HepG2 (cell line): ENCODE results near the gene DPF1. TPM values are rescaled to one million over a fixed set of nuclear protein-coding genes. Genes with fewer than 3 reads are reported as not detected.

Experiments used
- ATAC-seq: fragments of 200-7000 bp; cut with Tn5 transposase; 3 replicates; pipeline ENCODE4 v1.9.1; 2020; ENCODE audit warnings: mild to moderate bottlenecking, moderate library complexity
- BruUV-seq: library from RNA; stranded (reverse); fragments of 400-500 nt; replicated peaks from 2 replicates; lab custom pipeline; 2021; lab: Mats Ljungman, UMichigan
- CTCF ChIA-PET: fragments of 300-600 bp; formaldehyde crosslinking; extraction: SDS; loops from one replicate; lab custom pipeline; 2021; ENCODE audit warnings: low total read pairs, inconsistent platforms, low intra/inter-chr PET ratio; lab: Yijun Ruan, JAX
- POLR2A ChIA-PET: fragments of 350-600 bp; sonication (Branson Sonifier 250); formaldehyde crosslinking; loops from one replicate; lab custom pipeline; 2020; ENCODE audit warnings: antibody characterized with exemption, inconsistent platforms; lab: Yijun Ruan, JAX
- DNase-seq: peaks from one replicate; pipeline ENCODE4 v3.0.0-alpha.2; 2015; ENCODE audit warnings: low spot score
- FAIRE-seq: peaks from 3 replicates; lab custom pipeline; 2011; peaks lifted over from hg19 to GRCh38; lab: Jason Lieb, UNC
- H2AFZ ChIP-seq: one replicate; pipeline ENCODE4 v1.6.1; 2011; ENCODE audit warnings: low read length, inconsistent platforms
- H3K27ac ChIP-seq: fragments of 300-600 bp; 3 replicates; pipeline ENCODE4 v1.8.0; 2011; ENCODE audit warnings: mixed run types, mild to moderate bottlenecking, mixed read lengths, low read length, inconsistent platforms; ENCODE audit not compliant: insufficient read depth; ENCODE audit errors: extremely low read length
- H3K27me3 ChIP-seq, 2 experiments: fragments of 200-600 bp in 1 of 2; 2 replicates in 1 of 2; 3 replicates in 1 of 2; pipeline versions ENCODE4 v1.6.0 to v1.8.0; 2011; ENCODE audit warnings: low read length in 2 of 2, mild to moderate bottlenecking in 2 of 2, moderate library complexity in 2 of 2, inconsistent platforms in 1 of 2; ENCODE audit not compliant: insufficient read depth in 2 of 2, control insufficient read depth in 1 of 2
- H3K36me3 ChIP-seq, 2 experiments: fragments of 200-600 bp in 1 of 2; replicated peaks in 1 of 2; 2 replicates in 1 of 2; 3 replicates in 1 of 2; pipeline versions ENCODE4 v1.5.1 to v1.8.0; 2011; ENCODE audit warnings: low read length in 2 of 2, inconsistent platforms in 1 of 2; ENCODE audit not compliant: insufficient read depth in 2 of 2, control insufficient read depth in 1 of 2
- H3K4me1 ChIP-seq: 2 replicates; pipeline ENCODE4 v1.5.1; 2012; ENCODE audit warnings: low read length, inconsistent platforms; ENCODE audit not compliant: insufficient read depth
- H3K4me2 ChIP-seq: 2 replicates; pipeline ENCODE4 v1.6.0; 2011; ENCODE audit warnings: low read depth, low read length, inconsistent platforms
- H3K4me3 ChIP-seq, 3 experiments: fragments of 200-600 bp in 1 of 3; sonication (generic), shearing (Covaris generic) in 1 of 3; replicated peaks in 1 of 3; 2 replicates each; pipeline ENCODE4 v1.5.1; 2011 to 2016; ENCODE audit warnings: low read length in 3 of 3, inconsistent platforms in 2 of 3, low read depth in 2 of 3, mild to moderate bottlenecking in 2 of 3, control low read depth in 1 of 3, mixed read lengths in 1 of 3; ENCODE audit not compliant: insufficient read depth in 1 of 3
- H3K79me2 ChIP-seq: one replicate; pipeline ENCODE4 v1.6.1; 2011; ENCODE audit warnings: low read length, inconsistent platforms; ENCODE audit not compliant: insufficient read depth
- H3K9ac ChIP-seq: 2 replicates; pipeline ENCODE4 v1.6.0; 2011; ENCODE audit warnings: mild to moderate bottlenecking, low read depth, low read length, inconsistent platforms; ENCODE audit not compliant: insufficient read depth
- H3K9me3 ChIP-seq: 2 replicates; pipeline ENCODE4 v1.5.1; 2012; ENCODE audit warnings: mild to moderate bottlenecking, low read length
- H4K20me1 ChIP-seq: 2 replicates; pipeline ENCODE4 v1.6.0; 2011; ENCODE audit warnings: inconsistent platforms, mild to moderate bottlenecking, low read length, moderate library complexity; ENCODE audit not compliant: insufficient read depth
- ARID5B ChIP-seq: IDR thresholded peaks from 2 replicates; pipeline ENCODE4 v1.4.0; 2020; ENCODE audit warnings: mild to moderate bottlenecking, missing genetic modification reagents
- DBP ChIP-seq: sonication (generic); formaldehyde crosslinking; IDR thresholded peaks from 2 replicates; pipeline ENCODE4 v1.4.0; 2020; ENCODE audit warnings: missing genetic modification reagents; ENCODE audit errors: not compliant biosample characterization
- ETV6 ChIP-seq: sonication (generic); formaldehyde crosslinking; conservative IDR thresholded peaks from 2 replicates; pipeline ENCODE4 v1.4.0; 2020; ENCODE audit warnings: missing genetic modification reagents
- GABPB1 ChIP-seq: IDR thresholded peaks from 2 replicates; pipeline ENCODE4 v1.6.1; 2016; ENCODE audit warnings: mild to moderate bottlenecking, missing genetic modification reagents, moderate library complexity, missing compliant biosample characterization
- MYNN ChIP-seq: sonication (generic); formaldehyde crosslinking; IDR thresholded peaks from 2 replicates; pipeline ENCODE4 v1.4.0; 2020; ENCODE audit warnings: mild to moderate bottlenecking, low read depth, missing genetic modification reagents
- PHF8 ChIP-seq: sonication (generic); formaldehyde crosslinking; IDR thresholded peaks from 2 replicates; pipeline ENCODE4 v1.5.0; 2020; ENCODE audit warnings: missing genetic modification reagents
- REXO4 ChIP-seq: sonication (generic); formaldehyde crosslinking; IDR thresholded peaks from 2 replicates; pipeline ENCODE4 v1.8.0; 2022; ENCODE audit warnings: missing genetic modification reagents, mild to moderate bottlenecking, borderline replicate concordance
- ZHX2 ChIP-seq, 2 experiments: sonication (generic) in 1 of 2; formaldehyde crosslinking in 1 of 2; IDR thresholded peaks; 2 replicates each; pipeline versions ENCODE4 v1.6.1 to v1.9.0; 2014 to 2022; ENCODE audit warnings: antibody characterized with exemption in 1 of 2, borderline replicate concordance in 1 of 2, inconsistent platforms in 1 of 2, low read depth in 1 of 2, missing genetic modification reagents in 1 of 2
- ZNF691 ChIP-seq: sonication (generic); formaldehyde crosslinking; IDR thresholded peaks from 2 replicates; pipeline ENCODE4 v1.4.0; 2020; ENCODE audit warnings: missing genetic modification reagents, low read depth, mild to moderate bottlenecking, borderline replicate concordance
- WGBS: methylation state at CpG from one replicate; pipeline ENCODE4 v1.1.6; 2017; ENCODE audit warnings: low lambda C conversion rate; 5-methylcytosine and 5-hydroxymethylcytosine counted together
- in situ Hi-C: cut with HindIII; loops from 2 replicates; pipeline ENCODE4 v1.10.0; 2017; ENCODE audit warnings: low pct_unique_long_range_greater_than_20kb; ENCODE audit not compliant: extremely low pct_ligation_motif_present
- intact Hi-C: fragments of 100-400 bp; cut with micrococcal nuclease; formaldehyde crosslinking; loops from one replicate; pipeline ENCODE4 v1.10.0; 2022; ENCODE audit not compliant: unreplicated experiment
- polyA plus RNA-seq, 8 experiments: library from polyadenylated mRNA; depleted of rRNA in 3 of 8; stranded (reverse) in 7 of 8; unstranded in 1 of 8; fragments of >200 nt; fragmentation: Illumina TruSeq in 4 of 8; extraction: Trizol in 4 of 8; gene quantifications; 2 replicates each; pipeline versions ENCODE4 v1.2.1 to v1.2.3, GENCODE V29; 2011 to 2016; ENCODE audit warnings: low read depth in 4 of 8, missing spikeins in 1 of 8, mixed read lengths in 1 of 8; ENCODE audit not compliant: insufficient read depth in 1 of 8
- total RNA-seq, 5 experiments: library from RNA; depleted of rRNA; stranded (reverse); fragments of >200 nt; fragmentation: Illumina TruSeq; extraction: Trizol; gene quantifications; 2 replicates each; pipeline ENCODE4 v1.2.3, GENCODE V29; 2016; ENCODE audit warnings: low read depth in 1 of 5

DPF1 gene
- total and polyA plus RNA-seq, 2 of the 13 experiments (the other 11 are each of a cell fraction or from before 2014, with no cell fraction given) = 1.0 to 3.2 TPM

GRCh38 chr19:38234615-38235014 lies 10.6 kb upstream of the DPF1 start (continued):
- TF ChIP-seq PHF8 (CRISPR knock-in tag) = no peak

GRCh38 chr19:38233740-38234251 lies 9.8 kb upstream of the DPF1 start:
- no TSS peak for BruUV-seq
- DNase-seq (peak; percentile 58), FAIRE-seq (peak; percentile 44), ATAC-seq (peak; percentile 85)
- no peak overlapping the region for H3K9ac ChIP-seq
- peak overlapping the region; percentile 25; the same call in 1 of the 2 replicates for H3K4me2 ChIP-seq
- no peak overlapping the region for H2AFZ ChIP-seq
- H3K4me1 ChIP-seq = peaks cover 4% of the 10 kb centered on the region
- intact Hi-C loops (loop anchor here (2.0 kb wide), 1 partner anchor 101 kb away; the partner anchor contains the start of gene CATSPERG), in situ Hi-C loops (no loop called here)
- H3K9me3 ChIP-seq = no peaks in the 10 kb centered on the region
- ChIA-PET CTCF (interaction anchor here (0.6 to 2.0 kb wide), 2 partner anchors 101 to 335 kb away, joined by 3 to 27 read pairs; partner anchors contain the start of gene CATSPERG), POLR2A (interaction anchor here (0.7 kb wide), 1 partner anchor 9 kb away, joined by 7 read pairs; no protein-coding TSS in a partner anchor)
- no peaks in the 10 kb centered on the region for H3K79me2 ChIP-seq
- WGBS = 29% methylated on average over 3 of the region's 7 CpGs
- H4K20me1 ChIP-seq = no peaks in the 10 kb centered on the region
- H3K36me3 ChIP-seq = no peaks in the 10 kb centered on the region
- H3K27ac ChIP-seq = no peak overlapping the region
- H3K27me3 ChIP-seq = peaks cover 1 to 4% of the 10 kb centered on the region in 2 experiments; a peak in 3 of 5 replicates
- H3K4me3 ChIP-seq = no peak overlapping the region
- no peak for TF ChIP-seq ZHX2 (IDR thresholded peaks at IDR 0.05; ENCODE audit: low read depth)
- no peak for TF ChIP-seq ZHX2 (CRISPR knock-in tag; IDR thresholded peaks at IDR 0.05; ENCODE audit: borderline replicate concordance)
- no peak for TF ChIP-seq REXO4 (CRISPR knock-in tag)
- TF ChIP-seq ETV6 (CRISPR knock-in tag) = no peak
- TF ChIP-seq MYNN (CRISPR knock-in tag) = no peak
- TF ChIP-seq DBP (CRISPR knock-in tag) = no peak
- TF ChIP-seq GABPB1 (CRISPR knock-in tag) = 0 out of 2 replicates have a peak, but pooled peaks have one; percentile 20
- no peak for TF ChIP-seq ZNF691 (CRISPR knock-in tag)
- TF ChIP-seq ARID5B (CRISPR knock-in tag) = no peak
